ENCODE data around the gene ZNF526. TPM values are rescaled to one million over a fixed set of nuclear protein-coding genes. Genes with fewer than 3 reads are reported as not detected.

ZNF526 gene
- total and polyA plus RNA-seq, 9 of the 15 experiments (the other 6 are each of a cell fraction or from before 2014, with no cell fraction given) = 1.3 to 17.9 (median 6.2) TPM

DNA sequence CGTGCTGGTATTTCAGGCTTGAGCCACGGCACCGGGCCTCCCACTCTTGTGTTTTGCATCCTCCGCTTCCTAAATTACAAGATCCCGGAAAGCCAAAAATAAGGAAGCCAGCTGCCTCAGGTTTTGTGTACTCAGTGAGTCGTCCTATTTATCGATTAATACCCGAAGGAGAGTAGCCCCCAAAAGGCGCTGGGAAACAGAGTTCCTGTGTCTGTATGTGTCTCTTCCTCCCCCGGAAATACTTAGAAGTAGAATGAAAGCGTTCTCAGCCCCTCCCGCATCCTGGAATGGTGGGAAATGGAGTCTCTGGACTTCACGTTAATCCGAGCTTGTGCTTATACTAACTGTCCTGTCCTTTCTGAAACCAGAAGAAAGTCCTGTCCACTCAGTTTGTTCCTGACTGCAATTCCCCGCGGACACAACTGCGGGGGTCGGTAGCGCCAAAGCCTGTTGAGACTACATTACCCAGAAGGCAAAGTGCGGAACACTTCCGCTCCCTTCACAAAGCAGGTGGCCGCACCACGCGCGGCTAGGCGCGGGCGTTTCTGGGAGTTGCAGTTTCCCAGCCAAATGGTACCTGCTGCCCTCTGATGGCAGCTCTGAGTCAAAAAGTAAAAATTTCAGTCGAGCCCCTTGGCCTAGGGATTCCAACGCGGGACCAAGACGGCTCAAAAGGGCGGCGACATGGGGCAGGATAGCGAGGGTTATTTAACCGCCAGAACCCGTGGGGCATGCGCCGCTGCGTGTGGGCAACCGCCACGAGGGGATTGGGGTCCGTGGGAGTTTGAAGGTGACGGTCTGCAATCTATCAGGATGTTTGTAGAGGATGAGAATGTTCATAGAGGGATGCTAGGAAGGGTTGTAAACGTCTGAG lies 24.5 kb downstream of the ZNF526 start (continued):
- TF ChIP-seq, protein P1, sequence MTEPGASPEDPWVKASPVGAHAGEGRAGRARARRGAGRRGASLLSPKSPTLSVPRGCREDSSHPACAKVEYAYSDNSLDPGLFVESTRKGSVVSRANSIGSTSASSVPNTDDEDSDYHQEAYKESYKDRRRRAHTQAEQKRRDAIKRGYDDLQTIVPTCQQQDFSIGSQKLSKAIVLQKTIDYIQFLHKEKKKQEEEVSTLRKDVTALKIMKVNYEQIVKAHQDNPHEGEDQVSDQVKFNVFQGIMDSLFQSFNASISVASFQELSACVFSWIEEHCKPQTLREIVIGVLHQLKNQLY (CRISPR knock-in tag; conservative IDR thresholded peaks at IDR 0.05) = peak in 1 of 2 experiments; percentile 63; a peak in 1 of 4 replicates
- TF ChIP-seq SREBF2 (CRISPR knock-in tag; IDR thresholded peaks at IDR 0.05) (no peak), ZNF347 (CRISPR knock-in tag; IDR thresholded peaks at IDR 0.05; ENCODE audit: low read depth) (no peak), SMARCB1 (IDR thresholded peaks at IDR 0.05; ENCODE audit: insufficient read length, low read depth) (no peak), ZNF143 (CRISPR knock-in tag; IDR thresholded peaks at IDR 0.05) (peak; percentile 99), TFAM (CRISPR knock-in tag; conservative IDR thresholded peaks at IDR 0.05) (no peak), CBX3 (IDR thresholded peaks at IDR 0.05; ENCODE audit: borderline replicate concordance in 1 of 2, low read length in 2 of 2) (0 out of 3 replicates have a peak, but pooled peaks of 1 of the 2 experiments have one; percentile 16), MTA2 (IDR thresholded peaks at IDR 0.05; ENCODE audit: low read depth) (no peak), HDAC3 (IDR thresholded peaks at IDR 0.05; ENCODE audit: borderline replicate concordance, partially characterized antibody) (no peak), SPI1 (IDR thresholded peaks at IDR 0.05; ENCODE audit: borderline replicate concordance, low read depth, low read length) (peak; percentile 93), RFX7 (CRISPR knock-in tag; IDR thresholded peaks at IDR 0.05) (no peak), ZFX (CRISPR knock-in tag; IDR thresholded peaks at IDR 0.05) (peak; percentile 48; the same call in 1 of the 2 replicates), BRD4 (IDR thresholded peaks at IDR 0.05) (no peak), NONO (IDR thresholded peaks at IDR 0.05; ENCODE audit: low read depth in 2 of 2, low read length in 1 of 2) (no peak), SIN3A (IDR thresholded peaks at IDR 0.05; ENCODE audit: borderline replicate concordance in 2 of 2, control insufficient read depth in 1 of 2, low read depth in 2 of 2, low read length in 2 of 2) (no peak; a peak in 2 of 4 replicates), ZZZ3 (IDR thresholded peaks at IDR 0.05) (no peak)
- TF ChIP-seq, protein P2, sequence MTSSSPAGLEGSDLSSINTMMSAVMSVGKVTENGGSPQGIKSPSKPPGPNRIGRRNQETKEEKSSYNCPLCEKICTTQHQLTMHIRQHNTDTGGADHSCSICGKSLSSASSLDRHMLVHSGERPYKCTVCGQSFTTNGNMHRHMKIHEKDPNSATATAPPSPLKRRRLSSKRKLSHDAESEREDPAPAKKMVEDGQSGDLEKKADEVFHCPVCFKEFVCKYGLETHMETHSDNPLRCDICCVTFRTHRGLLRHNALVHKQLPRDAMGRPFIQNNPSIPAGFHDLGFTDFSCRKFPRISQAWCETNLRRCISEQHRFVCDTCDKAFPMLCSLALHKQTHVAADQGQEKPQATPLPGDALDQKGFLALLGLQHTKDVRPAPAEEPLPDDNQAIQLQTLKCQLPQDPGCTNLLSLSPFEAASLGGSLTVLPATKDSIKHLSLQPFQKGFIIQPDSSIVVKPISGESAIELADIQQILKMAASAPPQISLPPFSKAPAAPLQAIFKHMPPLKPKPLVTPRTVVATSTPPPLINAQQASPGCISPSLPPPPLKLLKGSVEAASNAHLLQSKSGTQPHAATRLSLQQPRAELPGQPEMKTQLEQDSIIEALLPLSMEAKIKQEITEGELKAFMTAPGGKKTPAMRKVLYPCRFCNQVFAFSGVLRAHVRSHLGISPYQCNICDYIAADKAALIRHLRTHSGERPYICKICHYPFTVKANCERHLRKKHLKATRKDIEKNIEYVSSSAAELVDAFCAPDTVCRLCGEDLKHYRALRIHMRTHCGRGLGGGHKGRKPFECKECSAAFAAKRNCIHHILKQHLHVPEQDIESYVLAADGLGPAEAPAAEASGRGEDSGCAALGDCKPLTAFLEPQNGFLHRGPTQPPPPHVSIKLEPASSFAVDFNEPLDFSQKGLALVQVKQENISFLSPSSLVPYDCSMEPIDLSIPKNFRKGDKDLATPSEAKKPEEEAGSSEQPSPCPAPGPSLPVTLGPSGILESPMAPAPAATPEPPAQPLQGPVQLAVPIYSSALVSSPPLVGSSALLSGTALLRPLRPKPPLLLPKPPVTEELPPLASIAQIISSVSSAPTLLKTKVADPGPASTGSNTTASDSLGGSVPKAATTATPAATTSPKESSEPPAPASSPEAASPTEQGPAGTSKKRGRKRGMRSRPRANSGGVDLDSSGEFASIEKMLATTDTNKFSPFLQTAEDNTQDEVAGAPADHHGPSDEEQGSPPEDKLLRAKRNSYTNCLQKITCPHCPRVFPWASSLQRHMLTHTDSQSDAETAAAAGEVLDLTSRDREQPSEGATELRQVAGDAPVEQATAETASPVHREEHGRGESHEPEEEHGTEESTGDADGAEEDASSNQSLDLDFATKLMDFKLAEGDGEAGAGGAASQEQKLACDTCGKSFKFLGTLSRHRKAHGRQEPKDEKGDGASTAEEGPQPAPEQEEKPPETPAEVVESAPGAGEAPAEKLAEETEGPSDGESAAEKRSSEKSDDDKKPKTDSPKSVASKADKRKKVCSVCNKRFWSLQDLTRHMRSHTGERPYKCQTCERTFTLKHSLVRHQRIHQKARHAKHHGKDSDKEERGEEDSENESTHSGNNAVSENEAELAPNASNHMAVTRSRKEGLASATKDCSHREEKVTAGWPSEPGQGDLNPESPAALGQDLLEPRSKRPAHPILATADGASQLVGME (CRISPR knock-in tag; IDR thresholded peaks at IDR 0.05) = no peak
- TF ChIP-seq, protein P3, sequence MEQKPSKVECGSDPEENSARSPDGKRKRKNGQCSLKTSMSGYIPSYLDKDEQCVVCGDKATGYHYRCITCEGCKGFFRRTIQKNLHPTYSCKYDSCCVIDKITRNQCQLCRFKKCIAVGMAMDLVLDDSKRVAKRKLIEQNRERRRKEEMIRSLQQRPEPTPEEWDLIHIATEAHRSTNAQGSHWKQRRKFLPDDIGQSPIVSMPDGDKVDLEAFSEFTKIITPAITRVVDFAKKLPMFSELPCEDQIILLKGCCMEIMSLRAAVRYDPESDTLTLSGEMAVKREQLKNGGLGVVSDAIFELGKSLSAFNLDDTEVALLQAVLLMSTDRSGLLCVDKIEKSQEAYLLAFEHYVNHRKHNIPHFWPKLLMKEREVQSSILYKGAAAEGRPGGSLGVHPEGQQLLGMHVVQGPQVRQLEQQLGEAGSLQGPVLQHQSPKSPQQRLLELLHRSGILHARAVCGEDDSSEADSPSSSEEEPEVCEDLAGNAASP (IDR thresholded peaks at IDR 0.05) = no peak

All from K562 (cell line).